Kidney epithelial cell (primary cell): ENCODE measurements around the gene PNN. TPM values are rescaled to one million over a fixed set of nuclear protein-coding genes. Genes with fewer than 3 reads are reported as not detected.
"Not testable (repeated sequence)": the region's sequence is repeated elsewhere in the genome, so short reads cannot be mapped to it uniquely, and the experiment has no call there.

Experiments used
- DNase-seq: peaks from one replicate; pipeline ENCODE4 v3.0.0-alpha.2; 2010; ENCODE audit warnings: low read depth
- H3K27me3 ChIP-seq: 2 replicates; pipeline ENCODE4 v1.6.0; 2011; ENCODE audit warnings: low read length; ENCODE audit not compliant: control insufficient read depth, insufficient read depth
- H3K36me3 ChIP-seq: 2 replicates; pipeline ENCODE4 v1.5.1; 2011; ENCODE audit warnings: low read length; ENCODE audit not compliant: control insufficient read depth, insufficient read depth
- H3K4me3 ChIP-seq: 2 replicates; pipeline ENCODE4 v1.5.1; 2011; ENCODE audit warnings: low read depth, mild to moderate bottlenecking, control low read depth, low read length
- CTCF ChIP-seq: IDR thresholded peaks from 2 replicates; pipeline ENCODE4 v1.5.1; 2011; ENCODE audit warnings: mild to moderate bottlenecking, moderate library complexity, low read length, control low read depth, inconsistent platforms; ENCODE audit not compliant: insufficient read depth, poor library complexity, severe bottlenecking
- total RNA-seq: library from RNA; depleted of rRNA; stranded (reverse); fragments of >200 nt; gene quantifications from 2 replicates; pipeline ENCODE4 v1.2.3, GENCODE V29; 2015

The PNN gene
- total RNA-seq, 1 donor from 2014 or later: 33.5 TPM

DNA sequence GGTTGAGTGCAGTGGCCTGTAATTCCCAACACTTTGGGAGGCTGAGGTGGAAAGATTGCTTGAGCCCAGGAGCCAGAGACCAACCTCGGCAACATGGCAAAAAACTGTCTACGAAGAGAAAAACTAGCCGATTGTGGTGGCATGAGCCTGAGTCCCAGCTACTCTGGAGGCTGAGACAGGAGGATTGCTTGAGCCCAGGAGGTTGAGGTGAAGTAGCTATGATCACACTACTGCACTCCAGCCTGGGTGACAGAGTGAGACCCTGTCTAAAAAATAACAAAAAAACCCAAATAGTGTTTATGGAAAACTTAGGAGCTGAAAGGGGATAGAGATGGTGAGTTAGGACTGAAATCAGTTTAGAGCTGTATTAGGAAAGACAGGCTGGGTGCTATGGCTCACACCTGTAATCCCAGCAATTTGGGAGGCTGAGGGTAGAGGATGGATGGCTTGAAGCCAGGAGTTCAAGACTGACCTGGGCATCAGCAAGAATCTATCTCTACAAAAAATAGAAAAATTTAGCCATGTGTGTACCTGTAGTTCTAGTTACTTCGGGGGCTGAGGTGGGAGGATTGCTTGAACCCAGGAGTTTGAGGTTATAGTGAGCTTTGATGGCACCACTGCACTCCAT is 9.7 kb downstream of the PNN start:
- peaks cover 1% of the 10 kb centered on the region for H3K36me3 ChIP-seq
- no peaks in the 10 kb centered on the region for H3K27me3 ChIP-seq
- TF ChIP-seq CTCF: no peak
- H3K4me3 ChIP-seq: no peak overlapping the region
- DNase-seq: no peak

DNA sequence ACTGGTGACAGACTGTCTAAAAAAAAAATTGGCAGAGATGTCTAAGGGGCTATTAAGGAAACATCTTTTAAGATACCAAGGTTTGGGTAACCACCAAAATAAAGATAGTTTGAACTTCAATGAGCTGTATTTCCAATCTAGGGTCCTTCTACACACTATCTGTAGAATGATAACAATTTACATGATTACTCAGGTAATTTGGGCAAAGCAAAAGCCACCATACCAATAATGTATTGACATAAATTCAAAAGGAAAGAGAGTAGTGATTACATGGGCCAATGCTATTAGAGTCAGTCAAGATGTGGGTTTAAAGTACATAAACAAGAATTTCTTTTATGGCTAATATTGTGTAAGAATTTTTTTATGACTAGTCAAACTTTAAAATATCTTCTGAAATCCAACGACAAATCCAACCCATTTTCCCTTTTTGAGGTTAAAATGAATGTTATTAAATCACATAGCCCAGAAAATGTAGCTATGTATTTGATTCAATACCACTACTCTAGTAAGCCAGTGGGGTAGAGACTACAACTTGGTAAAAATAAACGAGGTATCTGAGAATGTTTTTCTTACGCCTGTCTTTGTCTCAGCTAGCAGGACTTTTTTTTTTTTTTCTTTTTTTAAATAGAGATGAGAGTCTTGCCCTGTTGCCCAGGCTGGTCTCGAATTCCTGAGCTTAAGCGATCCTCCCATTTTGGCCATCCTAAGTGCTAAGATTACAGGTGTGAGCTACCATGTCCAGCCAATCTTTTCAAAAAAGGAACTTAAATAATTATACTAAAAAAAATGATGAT is 10.4 kb downstream of the PNN start:
- no peak for DNase-seq
- no peak overlapping the region for H3K4me3 ChIP-seq
- no peaks in the 10 kb centered on the region for H3K27me3 ChIP-seq
- H3K36me3 ChIP-seq: peaks cover 1% of the 10 kb centered on the region
- TF ChIP-seq CTCF: no peak

GRCh38 chr14:39186941-39187525 is 12.0 kb downstream of the PNN start:
- no peak for TF ChIP-seq CTCF
- no peaks in the 10 kb centered on the region for H3K27me3 ChIP-seq
- no peak for DNase-seq
- H3K36me3 ChIP-seq: peaks cover 1% of the 10 kb centered on the region
- no peak overlapping the region for H3K4me3 ChIP-seq

- Histone ChIP-seq H3K27me3 (no peaks in the 10 kb centered on the region), H3K36me3 (no peaks in the 10 kb centered on the region), H3K4me3 (no peak overlapping the region)
- TF ChIP-seq CTCF: no peak
- DNase-seq: no peak
Measured at GRCh38 chr14:39203659-39204606, 28.9 kb downstream of the PNN start.

DNA sequence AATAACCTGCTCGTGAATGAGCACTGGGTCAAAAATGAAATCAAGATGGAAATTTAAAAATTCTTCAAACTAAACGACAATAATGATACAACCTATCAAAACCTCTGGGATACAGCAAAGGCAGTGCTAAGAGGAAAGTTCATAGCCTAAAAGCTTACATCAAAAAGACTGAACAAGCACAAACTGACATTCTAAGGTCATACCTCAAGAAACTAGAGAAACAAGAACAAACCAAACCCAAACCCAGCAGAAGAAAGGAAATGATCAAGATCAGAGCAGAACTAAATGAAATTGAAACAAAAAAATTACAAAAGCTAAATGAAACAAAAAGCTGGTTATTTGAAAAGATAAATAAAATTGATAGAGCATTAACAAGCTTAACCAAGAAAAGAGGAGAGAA is 32.4 kb downstream of the PNN start:
- H3K27me3 ChIP-seq, DNase-seq, H3K4me3 ChIP-seq, H3K36me3 ChIP-seq: not testable (repeated sequence)
